Measurements from ENCODE around the gene SP110. TPM values are rescaled to one million over a fixed set of nuclear protein-coding genes. Genes with fewer than 3 reads are reported as not detected.

The SP110 gene
- total RNA-seq, 4 donors from 2014 or later, result 22.0 to 26.7 (median 23.8) TPM

DNA sequence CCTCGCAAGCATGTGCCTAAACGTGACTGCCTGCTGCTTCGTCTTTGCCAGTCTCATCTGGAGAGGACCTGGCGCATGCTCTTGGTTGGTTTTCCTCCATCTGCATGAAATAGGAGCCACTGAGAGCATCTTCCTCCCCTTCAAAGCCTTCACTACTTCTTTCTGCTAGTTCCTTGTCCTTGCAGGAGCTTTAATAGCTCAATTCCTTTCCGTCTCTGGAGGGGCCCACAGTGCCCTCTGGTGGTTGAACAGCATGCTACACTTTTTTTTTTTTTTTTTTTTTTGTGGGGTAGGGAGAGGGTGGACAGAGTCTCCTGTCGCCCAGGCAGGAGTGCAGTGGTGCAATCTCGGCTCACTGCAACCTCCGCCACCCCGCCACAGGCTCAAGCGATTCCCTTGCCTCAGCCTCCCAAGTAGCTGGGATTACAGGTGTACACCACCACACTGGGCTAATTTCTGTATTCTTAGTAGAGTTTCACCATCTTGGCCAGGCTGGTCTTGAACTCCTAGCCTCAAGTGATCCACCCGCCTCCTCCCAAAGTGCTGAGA lies 59.6 kb downstream of the SP110 start:
- WGBS, 2 donors, result 45 to 49% methylated on average over 11 of the region's 11 CpGs
- H3K36me3 ChIP-seq, result peaks cover 0 to 10% (median 0%) of the 10 kb centered on the region in 3 donors

DNA sequence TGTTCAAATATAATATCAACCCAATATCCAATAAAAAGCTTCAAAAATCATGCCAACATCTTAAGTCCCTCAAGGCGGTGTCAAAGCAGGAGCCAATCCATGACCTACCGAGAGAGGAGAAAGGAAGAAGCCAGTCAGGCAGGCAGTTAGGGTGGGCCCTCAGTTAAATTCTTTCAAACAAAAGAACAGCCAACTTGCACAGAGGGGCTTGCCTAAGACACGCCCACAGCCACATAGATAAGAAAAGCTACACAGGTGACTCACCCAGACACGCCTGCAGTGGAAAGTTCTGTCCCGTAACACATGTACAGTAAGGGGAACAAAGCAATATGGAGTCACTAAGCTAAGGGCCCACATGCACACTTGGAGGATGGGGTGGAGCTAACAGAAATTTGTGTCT lies 61.3 kb downstream of the SP110 start:
- TF ChIP-seq, protein P1, sequence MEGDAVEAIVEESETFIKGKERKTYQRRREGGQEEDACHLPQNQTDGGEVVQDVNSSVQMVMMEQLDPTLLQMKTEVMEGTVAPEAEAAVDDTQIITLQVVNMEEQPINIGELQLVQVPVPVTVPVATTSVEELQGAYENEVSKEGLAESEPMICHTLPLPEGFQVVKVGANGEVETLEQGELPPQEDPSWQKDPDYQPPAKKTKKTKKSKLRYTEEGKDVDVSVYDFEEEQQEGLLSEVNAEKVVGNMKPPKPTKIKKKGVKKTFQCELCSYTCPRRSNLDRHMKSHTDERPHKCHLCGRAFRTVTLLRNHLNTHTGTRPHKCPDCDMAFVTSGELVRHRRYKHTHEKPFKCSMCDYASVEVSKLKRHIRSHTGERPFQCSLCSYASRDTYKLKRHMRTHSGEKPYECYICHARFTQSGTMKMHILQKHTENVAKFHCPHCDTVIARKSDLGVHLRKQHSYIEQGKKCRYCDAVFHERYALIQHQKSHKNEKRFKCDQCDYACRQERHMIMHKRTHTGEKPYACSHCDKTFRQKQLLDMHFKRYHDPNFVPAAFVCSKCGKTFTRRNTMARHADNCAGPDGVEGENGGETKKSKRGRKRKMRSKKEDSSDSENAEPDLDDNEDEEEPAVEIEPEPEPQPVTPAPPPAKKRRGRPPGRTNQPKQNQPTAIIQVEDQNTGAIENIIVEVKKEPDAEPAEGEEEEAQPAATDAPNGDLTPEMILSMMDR (IDR thresholded peaks at IDR 0.05), result no peak
- TF ChIP-seq POLR2A (IDR thresholded peaks at IDR 0.05) (no peak), EP300 (IDR thresholded peaks at IDR 0.05) (no peak)
- H3K36me3 ChIP-seq, result peaks cover 0 to under 1% (median 0%) of the 10 kb centered on the region in 3 donors
- H3K27me3 ChIP-seq, result no peaks in the 10 kb centered on the region
- DNase-seq (ENCODE audit: low spot score in 2 of 2), result no peak
- peaks cover 0 to 6% (median 0%) of the 10 kb centered on the region in 4 donors for H3K9me3 ChIP-seq
- 87 to 91% methylated on average over 5 of the region's 5 CpGs for WGBS, 2 donors
- H3K4me3 ChIP-seq, result no peak overlapping the region
- no peaks in the 10 kb centered on the region for H3K4me1 ChIP-seq
- no peak overlapping the region for H3K27ac ChIP-seq

More for the DNA sequence above, 59.6 kb downstream of the SP110 start:
- no peaks in the 10 kb centered on the region for H3K27me3 ChIP-seq
- peaks cover 0 to 6% (median 0%) of the 10 kb centered on the region in 4 donors for H3K9me3 ChIP-seq
- peak in 1 of 2 donors; percentile 39 for DNase-seq (ENCODE audit: low spot score in 2 of 2)
- no peak overlapping the region for H3K27ac ChIP-seq
- H3K4me1 ChIP-seq, result no peaks in the 10 kb centered on the region
- TF ChIP-seq, protein P1 (IDR thresholded peaks at IDR 0.05), result peak; percentile 45 to 70 (median 64)
- no peak for TF ChIP-seq EP300 (IDR thresholded peaks at IDR 0.05)
- H3K4me3 ChIP-seq, result no peak overlapping the region

DNA sequence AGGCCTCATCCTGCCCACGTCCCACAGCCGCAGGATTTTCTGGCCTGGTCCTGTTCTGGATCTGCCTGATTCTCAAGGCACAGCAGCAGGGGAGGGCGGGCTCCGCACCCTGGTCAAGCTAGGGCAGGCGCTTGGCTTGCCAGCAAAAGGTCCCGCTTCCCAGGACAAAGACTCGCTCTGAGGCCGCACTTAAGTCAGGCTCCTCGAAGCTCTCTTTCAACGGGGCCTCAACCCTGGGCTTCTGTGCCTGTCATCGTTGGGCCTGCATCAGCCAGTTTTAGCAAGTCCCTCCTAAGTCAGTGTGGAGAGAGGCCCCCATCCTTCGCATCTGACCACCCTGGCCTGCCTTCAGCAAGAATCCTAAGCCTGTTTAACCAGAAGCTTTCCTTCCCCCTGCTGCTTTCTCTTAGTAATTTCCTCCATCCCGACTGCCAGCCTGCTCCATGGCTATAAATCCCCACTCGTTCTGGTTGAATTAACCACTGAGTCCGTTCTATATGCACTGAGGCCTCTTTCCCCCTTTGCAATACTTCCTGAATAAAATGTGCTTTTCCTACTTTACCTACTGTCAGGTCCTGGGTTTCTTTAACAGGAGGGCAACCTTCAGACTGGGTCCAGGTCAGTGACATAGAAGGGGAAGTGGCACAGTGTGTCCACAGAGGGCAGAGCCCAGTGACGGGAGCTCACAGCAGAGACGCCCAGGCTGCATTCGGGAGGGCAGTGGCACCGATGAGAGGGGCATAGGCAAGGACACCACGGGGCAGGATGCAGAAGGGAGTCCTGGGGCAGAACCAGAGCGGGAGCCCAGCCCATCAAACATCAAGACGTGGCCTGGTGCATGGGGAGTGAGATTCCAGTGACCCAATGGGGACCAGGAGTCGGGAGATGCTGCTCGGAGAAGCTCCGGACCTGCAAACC lies 62.7 kb downstream of the SP110 start:
- TF ChIP-seq POLR2A (IDR thresholded peaks at IDR 0.05), result no peak
- no peak for TF ChIP-seq EP300 (IDR thresholded peaks at IDR 0.05)
- TF ChIP-seq, protein P1 (IDR thresholded peaks at IDR 0.05), result no peak
- Histone ChIP-seq H3K4me3 (no peak overlapping the region), H3K36me3 (no peaks in the 10 kb centered on the region), H3K4me1 (no peaks in the 10 kb centered on the region), H3K27ac (no peak overlapping the region), H3K27me3 (no peaks in the 10 kb centered on the region), H3K9me3 (peaks cover 0 to 9% (median 2%) of the 10 kb centered on the region in 4 donors)
- 75 to 80% methylated on average over 24 to 25 of the region's 25 CpGs for WGBS, 2 donors
- DNase-seq (ENCODE audit: low spot score in 2 of 2), result no peak

DNA sequence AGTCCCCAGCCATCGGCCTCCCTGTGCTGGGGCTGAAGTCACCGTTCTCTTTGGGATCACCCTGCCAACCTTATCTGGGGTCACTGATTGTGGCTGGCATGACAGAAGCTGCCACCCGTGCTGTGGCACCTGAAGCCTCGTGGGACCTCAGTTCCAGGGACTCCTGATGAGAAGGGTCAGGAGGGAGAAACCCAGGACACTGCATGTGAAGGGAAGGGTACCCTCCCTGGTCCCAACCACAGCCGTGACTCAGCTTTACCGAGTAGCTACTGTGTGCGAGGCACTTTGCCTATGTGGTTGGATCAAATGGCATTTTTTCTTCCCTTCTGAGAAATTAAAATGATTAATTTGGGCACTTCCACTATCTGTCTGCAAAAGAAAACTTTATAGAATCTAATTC lies 64.4 kb downstream of the SP110 start:
- Histone ChIP-seq H3K27ac (no peak overlapping the region), H3K4me3 (no peak overlapping the region), H3K4me1 (no peaks in the 10 kb centered on the region), H3K36me3 (no peaks in the 10 kb centered on the region), H3K9me3 (peaks cover 0 to 13% (median 3%) of the 10 kb centered on the region in 4 donors), H3K27me3 (no peaks in the 10 kb centered on the region)
- no peak for TF ChIP-seq POLR2A (IDR thresholded peaks at IDR 0.05)
- TF ChIP-seq, protein P1 (IDR thresholded peaks at IDR 0.05), result no peak
- TF ChIP-seq EP300 (IDR thresholded peaks at IDR 0.05), result no peak
- no peak for DNase-seq (ENCODE audit: low spot score in 2 of 2)
- WGBS, 2 donors, result 69 to 91% methylated on average over 6 to 7 of the region's 7 CpGs
